Measurements from ENCODE around the gene SRCIN1. TPM values are rescaled to one million over a fixed set of nuclear protein-coding genes. Genes with fewer than 3 reads are reported as not detected.

Gene SRCIN1
- total and polyA plus RNA-seq, 2 donors (not counting 1 experiment from before 2014, with no cell fraction given) = 0.44 to 1.1 TPM

DNA sequence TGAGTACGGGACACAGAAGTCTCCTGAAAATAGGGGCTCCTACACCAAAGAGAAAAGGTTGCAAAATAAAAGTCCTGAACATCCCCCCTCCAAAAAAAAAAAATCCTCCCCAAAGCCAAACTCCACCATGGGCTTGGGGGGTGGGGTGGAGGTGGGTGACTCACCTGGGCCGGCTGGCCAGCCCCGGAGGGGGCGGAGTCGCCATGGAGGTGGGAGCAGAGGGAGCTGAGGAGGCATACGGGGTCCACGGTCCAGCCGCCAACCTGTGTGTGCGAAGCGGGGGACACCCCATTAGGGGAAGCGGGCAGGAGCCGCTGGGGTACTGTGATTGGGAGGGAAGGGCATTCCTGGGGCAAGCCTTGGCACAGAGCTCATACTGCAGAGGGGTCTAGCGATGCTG is 31.0 kb downstream of the SRCIN1 start:
- POLR2A ChIA-PET = no interaction called here
- Mint-ChIP-seq H3K4me3 (no peak overlapping the region), H3K27me3 (peaks cover 82% of the 10 kb centered on the region), H3K4me1 (peaks cover 19% of the 10 kb centered on the region), H3K27ac (no peak overlapping the region), H3K9me3 (ENCODE audit: insufficient read depth) (no peaks in the 10 kb centered on the region)
- intact Hi-C loops (cut with micrococcal nuclease) = no loop called here
- Histone ChIP-seq H3K36me3 (replicated peaks in 1 of 2; ENCODE audit: control extremely low read depth in 1 of 2, control insufficient read depth in 1 of 2, extremely low read depth in 1 of 2, insufficient read depth in 2 of 2, low read length in 1 of 2) (no peaks in the 10 kb centered on the region), H2AFZ (ENCODE audit: insufficient read depth, low read depth, low read length, poor library complexity, severe bottlenecking) (no peak overlapping the region), H3K9ac (ENCODE audit: low read length) (no peak overlapping the region), H3K9me3 (ENCODE audit: control extremely low read depth in 1 of 3, control insufficient read depth in 2 of 3, insufficient read depth in 1 of 3, low read length in 2 of 3) (peaks cover 0 to 19% (median 0%) of the 10 kb centered on the region in 3 donors), H3K4me3 (ENCODE audit: control extremely low read depth in 1 of 5, extremely low read depth in 1 of 5, insufficient read depth in 1 of 5, low read depth in 2 of 5, low read length in 4 of 5) (no peak overlapping the region), H3K79me2 (ENCODE audit: control insufficient read depth, insufficient read depth, low read length) (no peaks in the 10 kb centered on the region), H3K4me1 (ENCODE audit: control insufficient read depth in 2 of 2, insufficient read depth in 2 of 2, low read length in 2 of 2) (peaks cover 30 to 41% of the 10 kb centered on the region in 2 donors), H3K27me3 (replicated peaks in 1 of 4; ENCODE audit: control extremely low read depth in 1 of 4, control insufficient read depth in 3 of 4, insufficient read depth in 4 of 4, low read length in 3 of 4) (peaks cover 0 to 88% (median 61%) of the 10 kb centered on the region in 4 experiments), H3K27ac (ENCODE audit: low read length in 2 of 2) (no peak overlapping the region), H4K20me1 (ENCODE audit: control insufficient read depth, insufficient read depth, low read length, poor library complexity, severe bottlenecking) (no peaks in the 10 kb centered on the region), H3K4me2 (replicated peaks; ENCODE audit: low read depth, low read length, poor library complexity, severe bottlenecking) (no peak overlapping the region)
- WGBS (ENCODE audit: insufficient coverage) = 42% methylated on average over 12 of the region's 13 CpGs
- no peak for DNase-seq
- CTCF ChIA-PET = interaction anchor here (1.0 to 2.3 kb wide), 3 partner anchors 11 to 17 kb away, joined by 3 to 8 read pairs (median 3); no protein-coding TSS in a partner anchor
- no peak for TF ChIP-seq EZH2 (IDR thresholded peaks at IDR 0.05; ENCODE audit: borderline replicate concordance, insufficient read depth, low read depth, low read length, poor library complexity, severe bottlenecking)
- TF ChIP-seq CTCF (IDR thresholded peaks at IDR 0.05) = no peak
- ATAC-seq (ENCODE audit: low read depth) = no peak

- Histone ChIP-seq H3K9ac (ENCODE audit: low read length) (no peak overlapping the region), H3K27me3 (replicated peaks in 1 of 4; ENCODE audit: control extremely low read depth in 1 of 4, control insufficient read depth in 3 of 4, insufficient read depth in 4 of 4, low read length in 3 of 4) (peaks cover 0 to 87% (median 58%) of the 10 kb centered on the region in 4 experiments), H3K27ac (ENCODE audit: low read length in 2 of 2) (no peak overlapping the region), H3K4me2 (replicated peaks; ENCODE audit: low read depth, low read length, poor library complexity, severe bottlenecking) (peak overlapping the region; percentile 76), H3K79me2 (ENCODE audit: control insufficient read depth, insufficient read depth, low read length) (no peaks in the 10 kb centered on the region), H3K36me3 (replicated peaks in 1 of 2; ENCODE audit: control extremely low read depth in 1 of 2, control insufficient read depth in 1 of 2, extremely low read depth in 1 of 2, insufficient read depth in 2 of 2, low read length in 1 of 2) (no peaks in the 10 kb centered on the region), H3K9me3 (ENCODE audit: control extremely low read depth in 1 of 3, control insufficient read depth in 2 of 3, insufficient read depth in 1 of 3, low read length in 2 of 3) (peaks cover 0 to 16% (median 0%) of the 10 kb centered on the region in 3 donors), H2AFZ (ENCODE audit: insufficient read depth, low read depth, low read length, poor library complexity, severe bottlenecking) (peak overlapping the region; percentile 5), H4K20me1 (ENCODE audit: control insufficient read depth, insufficient read depth, low read length, poor library complexity, severe bottlenecking) (no peaks in the 10 kb centered on the region), H3K4me1 (ENCODE audit: control insufficient read depth in 2 of 2, insufficient read depth in 2 of 2, low read length in 2 of 2) (peaks cover 16 to 30% of the 10 kb centered on the region in 2 donors), H3K4me3 (ENCODE audit: control extremely low read depth in 1 of 5, extremely low read depth in 1 of 5, insufficient read depth in 1 of 5, low read depth in 2 of 5, low read length in 4 of 5) (peak overlapping the region in 2 of 5 experiments; percentile 31 to 39)
- CTCF ChIA-PET = interaction anchor here (2.3 kb wide), 1 partner anchor 15 kb away, joined by 8 read pairs; no protein-coding TSS in a partner anchor
- DNase-seq (peak; percentile 53), ATAC-seq (ENCODE audit: low read depth) (peak; percentile 60)
- H3K4me1 Mint-ChIP-seq = peaks cover 19% of the 10 kb centered on the region
- H3K27me3 Mint-ChIP-seq = peaks cover 88% of the 10 kb centered on the region
- under 1% methylated on average over 57 of the region's 61 CpGs for WGBS (ENCODE audit: insufficient coverage)
- H3K9me3 Mint-ChIP-seq (ENCODE audit: insufficient read depth) = no peaks in the 10 kb centered on the region
- no peak overlapping the region for H3K27ac Mint-ChIP-seq
- intact Hi-C loops (cut with micrococcal nuclease) = no loop called here
- POLR2A ChIA-PET = no interaction called here
- H3K4me3 Mint-ChIP-seq = peak overlapping the region; percentile 77
- TF ChIP-seq EZH2 (IDR thresholded peaks at IDR 0.05; ENCODE audit: borderline replicate concordance, insufficient read depth, low read depth, low read length, poor library complexity, severe bottlenecking) (peak; percentile 3), CTCF (IDR thresholded peaks at IDR 0.05) (no peak)
Measured at GRCh38 chr17:38572669-38573365, 32.9 kb downstream of the SRCIN1 start.

All from B cell (primary cell).